ENCODE measurements around the gene UBXN1. TPM values are rescaled to one million over a fixed set of nuclear protein-coding genes. Genes with fewer than 3 reads are reported as not detected.

UBXN1 gene
- total and polyA plus RNA-seq, 2 donors (not counting 1 experiment from before 2014, with no cell fraction given), result 180 to 193 TPM

- Histone ChIP-seq H2AFZ (ENCODE audit: insufficient read depth, low read depth, low read length, poor library complexity, severe bottlenecking) (peak within 1 kb of the TSS; percentile 99), H3K27ac (ENCODE audit: low read length in 2 of 2) (peak within 1 kb of the TSS; percentile 90 to 93), H3K9me3 (ENCODE audit: control extremely low read depth in 1 of 3, control insufficient read depth in 2 of 3, insufficient read depth in 1 of 3, low read length in 2 of 3) (no peaks in the 10 kb centered on the region), H3K9ac (ENCODE audit: low read length) (peak within 1 kb of the TSS; percentile 89), H3K79me2 (ENCODE audit: control insufficient read depth, insufficient read depth, low read length) (peaks cover 25% of the 10 kb centered on the region), H3K36me3 (replicated peaks in 1 of 2; ENCODE audit: control extremely low read depth in 1 of 2, control insufficient read depth in 1 of 2, extremely low read depth in 1 of 2, insufficient read depth in 2 of 2, low read length in 1 of 2) (peaks cover 0 to 18% of the 10 kb centered on the region in 2 experiments), H3K4me1 (ENCODE audit: control insufficient read depth in 2 of 2, insufficient read depth in 2 of 2, low read length in 2 of 2) (peaks cover 39 to 52% of the 10 kb centered on the region in 2 donors), H3K4me2 (replicated peaks; ENCODE audit: low read depth, low read length, poor library complexity, severe bottlenecking) (peak within 1 kb of the TSS; percentile 95), H4K20me1 (ENCODE audit: control insufficient read depth, insufficient read depth, low read length, poor library complexity, severe bottlenecking) (no peaks in the 10 kb centered on the region), H3K27me3 (replicated peaks in 1 of 4; ENCODE audit: control extremely low read depth in 1 of 4, control insufficient read depth in 3 of 4, insufficient read depth in 4 of 4, low read length in 3 of 4) (no peaks in the 10 kb centered on the region), H3K4me3 (ENCODE audit: control extremely low read depth in 1 of 5, extremely low read depth in 1 of 5, insufficient read depth in 1 of 5, low read depth in 2 of 5, low read length in 4 of 5) (peak within 1 kb of the TSS; percentile 39 to 91 (median 69))
- POLR2A ChIA-PET, result interaction anchor here (0.6 to 6.5 kb wide), 8 partner anchors 20 to 174 kb away, joined by 3 to 66 read pairs (median 7); partner anchors contain the start of genes B3GAT3, C11orf98, CSKMT and HNRNPUL2
- H3K4me1 Mint-ChIP-seq, result peaks cover 55% of the 10 kb centered on the region
- intact Hi-C loops (cut with micrococcal nuclease), result loop anchor here (2.0 to 5.0 kb wide), 4 partner anchors 115 to 173 kb away; partner anchors contain the start of genes EEF1G, SLC3A2 and TUT1
- DNase-seq (peak; percentile 52), ATAC-seq (ENCODE audit: low read depth) (no peak)
- WGBS (ENCODE audit: insufficient coverage), result 93% methylated on average over 9 of the region's 10 CpGs
- CTCF ChIA-PET, result interaction anchor here (0.7 to 3.3 kb wide), 8 partner anchors 10 to 174 kb away, joined by 3 to 13 read pairs (median 4); partner anchors contain the start of genes HNRNPUL2, SLC3A2 and TTC9C
- peak within 1 kb of the TSS; percentile 92 for H3K4me3 Mint-ChIP-seq
- peak within 1 kb of the TSS; percentile 95 for H3K27ac Mint-ChIP-seq
- TF ChIP-seq, protein P1, sequence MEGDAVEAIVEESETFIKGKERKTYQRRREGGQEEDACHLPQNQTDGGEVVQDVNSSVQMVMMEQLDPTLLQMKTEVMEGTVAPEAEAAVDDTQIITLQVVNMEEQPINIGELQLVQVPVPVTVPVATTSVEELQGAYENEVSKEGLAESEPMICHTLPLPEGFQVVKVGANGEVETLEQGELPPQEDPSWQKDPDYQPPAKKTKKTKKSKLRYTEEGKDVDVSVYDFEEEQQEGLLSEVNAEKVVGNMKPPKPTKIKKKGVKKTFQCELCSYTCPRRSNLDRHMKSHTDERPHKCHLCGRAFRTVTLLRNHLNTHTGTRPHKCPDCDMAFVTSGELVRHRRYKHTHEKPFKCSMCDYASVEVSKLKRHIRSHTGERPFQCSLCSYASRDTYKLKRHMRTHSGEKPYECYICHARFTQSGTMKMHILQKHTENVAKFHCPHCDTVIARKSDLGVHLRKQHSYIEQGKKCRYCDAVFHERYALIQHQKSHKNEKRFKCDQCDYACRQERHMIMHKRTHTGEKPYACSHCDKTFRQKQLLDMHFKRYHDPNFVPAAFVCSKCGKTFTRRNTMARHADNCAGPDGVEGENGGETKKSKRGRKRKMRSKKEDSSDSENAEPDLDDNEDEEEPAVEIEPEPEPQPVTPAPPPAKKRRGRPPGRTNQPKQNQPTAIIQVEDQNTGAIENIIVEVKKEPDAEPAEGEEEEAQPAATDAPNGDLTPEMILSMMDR (IDR thresholded peaks at IDR 0.05), result no peak
- no peak for TF ChIP-seq EZH2 (IDR thresholded peaks at IDR 0.05; ENCODE audit: borderline replicate concordance, insufficient read depth, low read depth, low read length, poor library complexity, severe bottlenecking)
- H3K27me3 Mint-ChIP-seq, result no peaks in the 10 kb centered on the region
- H3K9me3 Mint-ChIP-seq (ENCODE audit: insufficient read depth), result no peaks in the 10 kb centered on the region
Observed at GRCh38 chr11:62707277-62707861, 28.5 kb upstream of the UBXN1 start, which contains the start of the genes BSCL2 and GNG3. Gene BSCL2 (minus strand): TSS chr11:62707424. CDS start chr11:62707195, 229 bp downstream. Gene GNG3 (plus strand): TSS chr11:62707676. CDS start chr11:62708296, 620 bp downstream.

Measured in B cell (primary cell).